GM18868 (cell line): Measurements from ENCODE around the gene CPD.
A peak's percentile ranks its signal among the peaks of the same experiment; 100 is the strongest.

ENCODE experiments used
- ATAC-seq: cut with Tn5 transposase; IDR thresholded peaks from one replicate; pipeline ENCODE4 v1.9.1; 2021; ENCODE audit warnings: mild to moderate bottlenecking, moderate library complexity; ENCODE audit not compliant: unreplicated experiment

The CPD gene

GRCh38 chr17:30352240-30352814, 26.4 kb upstream of the CPD start:
- no peak for ATAC-seq

- ATAC-seq, result no peak
Observed at GRCh38 chr17:30354701-30355100, 24.0 kb upstream of the CPD start.

- no peak for ATAC-seq
Observed at GRCh38 chr17:30357476-30357875, 21.3 kb upstream of the CPD start.

- ATAC-seq, result no peak
Observed at GRCh38 chr17:30358055-30358760, 20.5 kb upstream of the CPD start.

- ATAC-seq, result no peak
Observed at GRCh38 chr17:30360086-30360808, 18.5 kb upstream of the CPD start.

- no peak for ATAC-seq
Observed at GRCh38 chr17:30361766-30362279, 16.9 kb upstream of the CPD start.

- peak; percentile 88 for ATAC-seq
Observed at GRCh38 chr17:30363715-30364202, 15.0 kb upstream of the CPD start.

- no peak for ATAC-seq
Observed at GRCh38 chr17:30366536-30366935, 12.2 kb upstream of the CPD start.

- no peak for ATAC-seq
Observed at GRCh38 chr17:30368912-30369720, 9.6 kb upstream of the CPD start.

- ATAC-seq, result no peak
Observed at GRCh38 chr17:30369995-30370394, 8.7 kb upstream of the CPD start.

GRCh38 chr17:30372755-30373154, 6.0 kb upstream of the CPD start:
- ATAC-seq, result no peak

- ATAC-seq, result no peak
Observed at GRCh38 chr17:30375661-30376060, 3.1 kb upstream of the CPD start.

GRCh38 chr17:30376621-30377452, 1.9 kb upstream of the CPD start:
- no peak for ATAC-seq

GRCh38 chr17:30377574-30378240, 1.0 kb upstream of the CPD start:
- ATAC-seq, result no peak

GRCh38 chr17:30378241-30378824, 394 bp upstream of the CPD start:
- no peak for ATAC-seq

- ATAC-seq, result peak; percentile 13
Observed at GRCh38 chr17:30379303-30379902, 676 bp downstream of the CPD start.

GRCh38 chr17:30379903-30380381, 1.2 kb downstream of the CPD start:
- no peak for ATAC-seq

GRCh38 chr17:30380643-30381339, 2.1 kb downstream of the CPD start:
- ATAC-seq, result no peak
